Vagina (tissue), 2 donors: Measurements from ENCODE around the gene HPCAL1. TPM values are rescaled to one million over a fixed set of nuclear protein-coding genes. Genes with fewer than 3 reads are reported as not detected.
"Not testable (repeated sequence)": the region's sequence is repeated elsewhere in the genome, so short reads cannot be mapped to it uniquely, and the experiment has no call there.

Experiments used
- DNase-seq, 2 donors: peaks; one replicate each; pipeline ENCODE4 v3.0.0-alpha.2; 2017; ENCODE audit errors: extremely low spot score in 2 of 2
- H3K27ac ChIP-seq: fragments of 200-600 bp; sonication (generic); one replicate; pipeline ENCODE4 v1.5.1; 2019
- H3K27me3 ChIP-seq: fragments of 200-600 bp; sonication (generic); one replicate; pipeline ENCODE4 v1.5.1; 2019
- H3K36me3 ChIP-seq, 2 donors: fragments of 200-600 bp; sonication (generic); one replicate each; pipeline ENCODE4 v1.5.1; 2017 to 2019
- H3K4me1 ChIP-seq: fragments of 200-600 bp; sonication (generic); one replicate; pipeline ENCODE4 v1.5.1; 2019
- H3K4me3 ChIP-seq, 2 donors: fragments of 200-600 bp; sonication (generic); 1 replicate in 1 of 2; 2 replicates in 1 of 2; pipeline ENCODE4 v1.5.1; 2016 to 2019
- H3K9me3 ChIP-seq: fragments of 200-600 bp; sonication (generic); one replicate; pipeline ENCODE4 v1.5.1; 2019
- POLR2A ChIP-seq, 2 donors: fragments of 450-650 bp; IDR thresholded peaks; one replicate each; pipeline ENCODE4 v1.6.1; 2017; ENCODE audit warnings: antibody characterized with exemption in 2 of 2, mild to moderate bottlenecking in 2 of 2, moderate library complexity in 2 of 2
- POLR2AphosphoS5 ChIP-seq, 2 donors: sonication (generic); formaldehyde crosslinking; IDR thresholded peaks; one replicate each; pipeline ENCODE4 v1.9.0; 2017; ENCODE audit warnings: antibody characterized with exemption in 2 of 2, mild to moderate bottlenecking in 2 of 2, low read depth in 1 of 2; ENCODE audit not compliant: insufficient read depth in 1 of 2
- intact Hi-C: fragments of 100-400 bp; cut with DNase I; formaldehyde crosslinking; loops from one replicate; pipeline ENCODE4 v1.15.1; 2023
- total RNA-seq: library from RNA; depleted of rRNA; stranded (reverse); fragments of >200 nt; gene quantifications from one replicate; pipeline ENCODE4 v1.2.3, GENCODE V29; 2016
- TF ChIP-seq, protein P1 (sequence below), 3 experiments: fragments of 450-650 bp in 2 of 3; fragments of 200-600 bp in 1 of 3; sonication (generic) in 1 of 3; IDR thresholded peaks; one replicate each; pipeline ENCODE4 v1.5.1; 2017 to 2019; ENCODE audit warnings: antibody characterized with exemption in 3 of 3, mild to moderate bottlenecking in 2 of 3, moderate library complexity in 2 of 3

The HPCAL1 gene
- total RNA-seq, 1 donor from 2014 or later = 43.7 TPM

DNA sequence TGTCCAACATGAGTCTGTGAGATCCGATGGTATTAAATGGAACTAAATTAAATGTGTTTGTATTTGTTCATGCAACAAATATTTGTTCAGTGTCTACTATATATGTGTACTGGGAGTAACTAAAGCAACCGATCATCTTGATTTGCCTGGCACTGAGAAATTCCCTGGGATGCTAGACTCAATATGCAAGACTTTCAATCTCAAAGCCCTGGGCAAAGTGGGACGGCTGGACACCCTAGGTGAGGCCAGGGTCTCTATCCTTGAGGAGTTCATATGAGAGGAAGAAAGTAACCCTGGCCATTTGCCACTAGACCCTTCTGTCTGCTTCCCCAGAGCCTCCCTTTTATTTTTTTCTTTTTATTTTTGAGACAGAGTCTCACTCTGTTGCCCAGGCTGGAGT is 44.0 kb upstream of the HPCAL1 start:
- TF ChIP-seq POLR2AphosphoS5 (IDR thresholded peaks at IDR 0.05; ENCODE audit: insufficient read depth in 1 of 2, low read depth in 1 of 2) = no peak
- no peak for TF ChIP-seq POLR2A (IDR thresholded peaks at IDR 0.05)
- TF ChIP-seq, protein P1, sequence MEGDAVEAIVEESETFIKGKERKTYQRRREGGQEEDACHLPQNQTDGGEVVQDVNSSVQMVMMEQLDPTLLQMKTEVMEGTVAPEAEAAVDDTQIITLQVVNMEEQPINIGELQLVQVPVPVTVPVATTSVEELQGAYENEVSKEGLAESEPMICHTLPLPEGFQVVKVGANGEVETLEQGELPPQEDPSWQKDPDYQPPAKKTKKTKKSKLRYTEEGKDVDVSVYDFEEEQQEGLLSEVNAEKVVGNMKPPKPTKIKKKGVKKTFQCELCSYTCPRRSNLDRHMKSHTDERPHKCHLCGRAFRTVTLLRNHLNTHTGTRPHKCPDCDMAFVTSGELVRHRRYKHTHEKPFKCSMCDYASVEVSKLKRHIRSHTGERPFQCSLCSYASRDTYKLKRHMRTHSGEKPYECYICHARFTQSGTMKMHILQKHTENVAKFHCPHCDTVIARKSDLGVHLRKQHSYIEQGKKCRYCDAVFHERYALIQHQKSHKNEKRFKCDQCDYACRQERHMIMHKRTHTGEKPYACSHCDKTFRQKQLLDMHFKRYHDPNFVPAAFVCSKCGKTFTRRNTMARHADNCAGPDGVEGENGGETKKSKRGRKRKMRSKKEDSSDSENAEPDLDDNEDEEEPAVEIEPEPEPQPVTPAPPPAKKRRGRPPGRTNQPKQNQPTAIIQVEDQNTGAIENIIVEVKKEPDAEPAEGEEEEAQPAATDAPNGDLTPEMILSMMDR (IDR thresholded peaks at IDR 0.05) = no peak
- no peak for DNase-seq
- intact Hi-C loops = no loop called here
- Histone ChIP-seq H3K27me3 (no peaks in the 10 kb centered on the region), H3K36me3 (no peaks in the 10 kb centered on the region), H3K9me3 (no peaks in the 10 kb centered on the region), H3K27ac (no peak overlapping the region), H3K4me3 (no peak overlapping the region), H3K4me1 (peaks cover 7% of the 10 kb centered on the region)

DNA sequence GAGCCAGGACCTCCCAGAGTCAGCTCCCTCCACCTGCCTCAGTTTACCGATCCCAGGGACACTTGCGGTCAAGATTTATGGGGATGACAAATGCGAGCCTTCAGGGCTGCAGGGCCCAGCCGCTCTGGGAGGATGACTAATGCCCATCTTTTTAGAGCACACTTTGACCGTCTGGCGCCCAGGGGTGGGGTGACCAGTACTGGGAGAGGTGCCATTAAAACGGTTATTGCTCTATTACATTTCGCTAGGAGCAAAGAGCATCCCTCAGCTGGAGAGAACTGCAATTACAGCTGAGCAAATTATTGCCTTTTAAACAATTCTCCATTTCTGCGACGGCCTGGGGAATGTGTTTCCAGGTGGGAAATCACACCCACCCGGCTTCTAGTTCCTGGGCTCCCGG is 42.6 kb upstream of the HPCAL1 start:
- Histone ChIP-seq H3K4me1 (peaks cover 7% of the 10 kb centered on the region), H3K36me3 (no peaks in the 10 kb centered on the region), H3K27ac (no peak overlapping the region), H3K4me3 (no peak overlapping the region), H3K9me3 (no peaks in the 10 kb centered on the region), H3K27me3 (no peaks in the 10 kb centered on the region)
- no peak for TF ChIP-seq POLR2AphosphoS5 (IDR thresholded peaks at IDR 0.05; ENCODE audit: insufficient read depth in 1 of 2, low read depth in 1 of 2)
- TF ChIP-seq, protein P1 (IDR thresholded peaks at IDR 0.05) = no peak
- no peak for TF ChIP-seq POLR2A (IDR thresholded peaks at IDR 0.05)
- intact Hi-C loops = no loop called here
- DNase-seq = no peak

DNA sequence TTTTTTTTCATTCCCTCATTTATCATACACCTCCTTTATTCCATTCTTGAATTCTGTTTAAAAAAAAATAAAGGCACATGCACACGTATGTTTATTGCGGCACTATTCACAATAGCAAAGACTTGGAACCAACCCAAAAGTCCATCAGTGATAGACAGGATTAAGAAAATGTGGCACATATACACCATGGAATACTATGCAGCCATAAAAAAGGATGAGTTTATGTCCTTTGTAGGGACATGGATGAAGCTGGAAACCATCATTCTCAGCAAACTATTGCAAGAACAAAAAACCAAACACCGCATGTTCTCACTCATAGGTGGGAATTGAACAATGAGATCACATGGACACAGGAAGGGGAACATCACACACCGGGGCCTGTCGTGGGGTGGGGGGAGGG is 39.2 kb upstream of the HPCAL1 start:
- H3K27me3 ChIP-seq, H3K36me3 ChIP-seq, H3K27ac ChIP-seq, H3K9me3 ChIP-seq, DNase-seq, H3K4me3 ChIP-seq, intact Hi-C loops, H3K4me1 ChIP-seq: not testable (repeated sequence)

DNA sequence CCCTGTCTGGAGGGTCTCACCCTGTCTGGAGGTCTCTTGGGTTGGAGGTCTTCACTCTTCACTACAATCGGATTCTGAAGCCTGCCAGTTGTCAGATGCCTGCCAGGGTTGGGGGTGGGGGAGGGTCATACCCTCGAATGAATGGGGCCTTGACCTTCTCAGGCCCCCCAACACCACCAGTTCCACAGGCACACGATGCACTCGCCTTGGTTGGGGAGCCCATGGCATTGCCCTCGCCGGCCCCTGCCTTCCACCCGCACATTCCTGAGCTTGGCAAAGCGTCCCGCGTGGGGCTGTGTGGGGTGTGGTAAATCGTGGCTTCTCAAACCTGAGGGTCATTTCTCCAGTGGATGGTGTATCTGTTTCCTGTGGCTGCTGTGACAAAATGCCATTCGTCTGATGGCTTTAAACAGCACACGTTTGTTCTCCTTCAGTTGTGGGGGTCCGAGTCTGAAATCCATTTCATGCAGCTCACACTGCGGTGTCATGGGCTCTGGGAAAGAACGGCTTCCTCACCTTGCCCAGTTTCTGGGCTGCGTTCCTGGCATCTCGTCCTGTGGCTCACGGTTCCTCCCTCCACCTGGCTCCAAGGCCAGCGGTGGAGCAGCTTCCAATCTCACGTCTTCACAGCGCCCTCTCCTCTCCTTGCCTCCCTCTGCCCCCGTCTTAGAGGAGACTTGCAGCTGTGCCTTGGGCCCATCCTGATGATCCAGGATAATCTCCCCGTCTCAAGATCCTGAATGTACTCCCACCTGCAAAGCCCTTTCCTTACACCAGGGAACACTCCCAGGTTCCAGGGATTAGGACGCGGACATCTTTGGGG is 38.0 kb upstream of the HPCAL1 start:
- Histone ChIP-seq H3K27me3 (no peaks in the 10 kb centered on the region), H3K4me3 (no peak overlapping the region), H3K27ac (no peak overlapping the region), H3K36me3 (no peaks in the 10 kb centered on the region), H3K4me1 (peaks cover 7% of the 10 kb centered on the region), H3K9me3 (no peaks in the 10 kb centered on the region)
- no peak for DNase-seq
- TF ChIP-seq POLR2A (IDR thresholded peaks at IDR 0.05) = no peak
- TF ChIP-seq, protein P1 (IDR thresholded peaks at IDR 0.05) = no peak
- TF ChIP-seq POLR2AphosphoS5 (IDR thresholded peaks at IDR 0.05; ENCODE audit: insufficient read depth in 1 of 2, low read depth in 1 of 2) = no peak
- intact Hi-C loops = no loop called here

DNA sequence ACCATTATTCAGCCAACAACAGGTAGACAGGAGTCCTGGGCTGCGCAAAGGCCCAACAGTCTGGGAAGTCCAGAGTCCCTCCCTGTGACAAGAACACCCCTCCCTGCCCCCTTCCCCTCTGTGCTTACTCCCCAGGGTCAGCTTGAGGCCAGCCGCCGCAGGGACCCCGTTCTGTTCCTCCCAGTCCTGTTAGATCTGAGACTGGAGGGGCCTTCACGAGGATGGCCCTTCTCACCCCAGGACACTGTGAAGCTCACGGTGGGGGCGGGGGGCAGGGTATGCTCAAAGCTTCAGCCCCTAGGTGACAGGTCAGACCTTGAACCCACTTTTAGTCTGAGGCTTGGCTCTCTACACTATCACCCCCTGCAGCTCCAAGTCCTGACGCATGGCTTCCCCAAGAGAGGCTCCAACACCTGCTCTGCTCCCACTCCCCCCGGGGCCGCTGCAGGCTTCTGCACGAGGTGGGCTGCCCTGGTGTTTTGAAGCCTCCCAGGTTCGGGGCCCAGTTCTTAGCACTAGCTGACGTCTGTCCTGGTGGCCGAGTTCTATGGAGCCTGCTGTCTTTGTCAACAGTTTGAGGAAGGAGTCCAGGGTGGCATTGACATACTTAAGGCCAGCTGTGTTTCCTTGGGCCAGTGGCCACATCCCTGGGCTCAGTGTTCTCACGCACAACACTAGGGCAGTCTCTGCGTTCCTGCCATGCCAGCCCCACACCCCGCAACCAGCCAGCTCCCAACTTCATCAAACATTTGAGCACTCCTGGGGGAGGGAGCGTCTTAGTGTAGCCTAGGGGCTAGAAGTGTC is 37.2 kb upstream of the HPCAL1 start:
- TF ChIP-seq POLR2A (IDR thresholded peaks at IDR 0.05) = no peak
- no peak for TF ChIP-seq POLR2AphosphoS5 (IDR thresholded peaks at IDR 0.05; ENCODE audit: insufficient read depth in 1 of 2, low read depth in 1 of 2)
- TF ChIP-seq, protein P1 (IDR thresholded peaks at IDR 0.05) = no peak
- Histone ChIP-seq H3K4me3 (no peak overlapping the region), H3K27ac (no peak overlapping the region), H3K4me1 (no peaks in the 10 kb centered on the region), H3K9me3 (no peaks in the 10 kb centered on the region), H3K36me3 (no peaks in the 10 kb centered on the region), H3K27me3 (no peaks in the 10 kb centered on the region)
- intact Hi-C loops = no loop called here
- DNase-seq = no peak
